ENCODE measurements around the gene AP2B1.

Gene AP2B1

DNA sequence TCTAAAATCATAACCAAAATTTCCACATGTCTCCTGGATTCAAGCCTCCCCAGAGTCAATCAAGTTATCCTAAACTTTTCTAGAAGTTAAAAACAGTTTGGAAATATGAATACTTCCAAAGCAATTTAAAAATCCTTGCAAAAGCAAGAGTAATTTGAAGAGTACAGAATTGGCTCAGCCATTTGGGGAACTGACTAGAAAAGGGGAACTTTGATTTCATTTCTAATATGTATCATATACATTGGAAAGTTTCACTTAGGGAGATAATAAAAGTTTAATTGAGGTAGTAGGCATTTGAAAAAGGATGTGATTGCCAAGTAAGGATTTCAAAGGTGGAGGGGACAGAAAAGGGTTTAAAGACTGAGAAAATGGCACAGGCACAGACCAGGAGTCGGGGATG, 40.6 kb upstream of the AP2B1 start:
- TF ChIP-seq EGR1 (IDR thresholded peaks at IDR 0.05) (no peak), YY1 (IDR thresholded peaks at IDR 0.05; ENCODE audit: low read depth) (no peak), REST (IDR thresholded peaks at IDR 0.05; ENCODE audit: low read depth) (no peak), TAF1 (IDR thresholded peaks at IDR 0.05; ENCODE audit: low read depth) (no peak)

DNA sequence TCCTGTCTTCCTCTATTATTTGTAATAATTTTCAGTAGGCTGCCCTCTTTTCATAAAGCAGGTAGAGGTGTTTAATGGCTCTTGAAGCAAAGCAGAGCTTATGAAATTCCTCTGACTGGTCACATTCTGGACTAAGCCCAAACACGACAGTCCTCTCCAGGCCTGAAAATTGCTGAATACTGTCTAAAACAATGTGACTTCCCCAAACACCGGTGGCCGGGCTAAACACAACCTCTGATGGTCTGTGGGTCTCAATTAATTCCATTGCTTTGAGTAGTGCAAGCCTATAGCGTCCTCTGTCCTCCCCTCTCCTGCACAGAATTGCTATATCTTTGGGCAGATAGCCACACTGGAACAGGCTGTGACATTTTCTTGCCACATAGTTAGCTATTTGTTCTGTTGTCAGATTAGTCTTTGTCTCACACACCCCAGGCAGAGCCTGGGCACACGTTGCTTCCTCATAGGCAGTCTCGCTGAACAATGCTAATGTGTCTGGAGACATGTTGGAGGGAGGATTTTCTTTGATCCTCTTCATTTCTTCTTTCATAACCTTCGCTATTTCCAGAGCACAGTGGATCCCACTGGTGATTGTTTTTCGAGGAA, 38.8 kb upstream of the AP2B1 start:
- no peak for TF ChIP-seq CREB1 (IDR thresholded peaks at IDR 0.05; ENCODE audit: low read depth)
- TF ChIP-seq YY1 (IDR thresholded peaks at IDR 0.05; ENCODE audit: low read depth), result no peak

- TF ChIP-seq, protein P1, sequence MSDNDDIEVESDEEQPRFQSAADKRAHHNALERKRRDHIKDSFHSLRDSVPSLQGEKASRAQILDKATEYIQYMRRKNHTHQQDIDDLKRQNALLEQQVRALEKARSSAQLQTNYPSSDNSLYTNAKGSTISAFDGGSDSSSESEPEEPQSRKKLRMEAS (IDR thresholded peaks at IDR 0.05), result no peak
- TF ChIP-seq YY1 (IDR thresholded peaks at IDR 0.05; ENCODE audit: low read depth) (no peak), CEBPB (IDR thresholded peaks at IDR 0.05) (no peak), RAD21 (IDR thresholded peaks at IDR 0.05; ENCODE audit: low read depth) (no peak), EGR1 (IDR thresholded peaks at IDR 0.05) (no peak), REST (IDR thresholded peaks at IDR 0.05; ENCODE audit: low read depth) (no peak), ZBTB7A (IDR thresholded peaks at IDR 0.05; ENCODE audit: low read depth) (no peak), FOXM1 (IDR thresholded peaks at IDR 0.05; ENCODE audit: borderline replicate concordance, low read depth) (no peak), TAF1 (IDR thresholded peaks at IDR 0.05; ENCODE audit: low read depth) (no peak), TCF12 (IDR thresholded peaks at IDR 0.05; ENCODE audit: low read depth) (no peak)
Measured at GRCh38 chr17:35548978-35549377, 38.1 kb upstream of the AP2B1 start.

DNA sequence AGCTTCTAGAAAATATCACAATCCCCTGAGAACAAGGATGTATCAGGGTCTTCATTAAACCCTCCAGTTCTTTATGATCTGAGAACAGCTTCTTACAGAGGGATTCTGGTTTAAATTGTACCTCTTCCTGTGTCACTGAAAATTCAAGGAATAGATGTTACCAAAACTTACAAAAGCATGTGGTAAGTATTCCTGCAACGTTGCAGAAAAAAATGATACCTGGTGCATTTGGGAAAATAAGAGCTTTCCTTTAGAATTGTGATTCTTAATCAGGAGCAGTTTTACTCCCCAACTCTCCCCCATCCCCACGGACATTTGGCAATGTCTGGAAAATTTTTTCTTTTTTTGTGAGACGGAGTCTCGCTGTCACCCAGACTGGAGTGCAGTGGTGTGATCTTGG, 33.8 kb upstream of the AP2B1 start:
- TF ChIP-seq, protein P2, sequence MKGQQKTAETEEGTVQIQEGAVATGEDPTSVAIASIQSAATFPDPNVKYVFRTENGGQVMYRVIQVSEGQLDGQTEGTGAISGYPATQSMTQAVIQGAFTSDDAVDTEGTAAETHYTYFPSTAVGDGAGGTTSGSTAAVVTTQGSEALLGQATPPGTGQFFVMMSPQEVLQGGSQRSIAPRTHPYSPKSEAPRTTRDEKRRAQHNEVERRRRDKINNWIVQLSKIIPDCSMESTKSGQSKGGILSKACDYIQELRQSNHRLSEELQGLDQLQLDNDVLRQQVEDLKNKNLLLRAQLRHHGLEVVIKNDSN (IDR thresholded peaks at IDR 0.05), result no peak
- TF ChIP-seq NFIC (IDR thresholded peaks at IDR 0.05) (no peak), RAD21 (IDR thresholded peaks at IDR 0.05; ENCODE audit: low read depth) (no peak), TAF1 (IDR thresholded peaks at IDR 0.05; ENCODE audit: low read depth) (no peak), ZBTB7A (IDR thresholded peaks at IDR 0.05; ENCODE audit: low read depth) (no peak)
- TF ChIP-seq, protein P1 (IDR thresholded peaks at IDR 0.05), result no peak

GRCh38 chr17:35554668-35555067, 32.5 kb upstream of the AP2B1 start:
- no peak for TF ChIP-seq TCF12 (IDR thresholded peaks at IDR 0.05; ENCODE audit: low read depth)
- TF ChIP-seq EGR1 (IDR thresholded peaks at IDR 0.05), result no peak
- no peak for TF ChIP-seq RAD21 (IDR thresholded peaks at IDR 0.05; ENCODE audit: low read depth)
- TF ChIP-seq, protein P2 (IDR thresholded peaks at IDR 0.05), result no peak
- TF ChIP-seq EP300 (IDR thresholded peaks at IDR 0.05; ENCODE audit: borderline replicate concordance), result no peak
- no peak for TF ChIP-seq CREB1 (IDR thresholded peaks at IDR 0.05; ENCODE audit: low read depth)
- no peak for TF ChIP-seq ZBTB7A (IDR thresholded peaks at IDR 0.05; ENCODE audit: low read depth)
- TF ChIP-seq, protein P1 (IDR thresholded peaks at IDR 0.05), result no peak
- no peak for TF ChIP-seq TEAD4 (IDR thresholded peaks at IDR 0.05)
- no peak for TF ChIP-seq NFIC (IDR thresholded peaks at IDR 0.05)
- TF ChIP-seq CEBPB (IDR thresholded peaks at IDR 0.05), result no peak
- no peak for TF ChIP-seq REST (IDR thresholded peaks at IDR 0.05; ENCODE audit: low read depth)
- no peak for TF ChIP-seq TAF1 (IDR thresholded peaks at IDR 0.05; ENCODE audit: low read depth)
- no peak for TF ChIP-seq YY1 (IDR thresholded peaks at IDR 0.05; ENCODE audit: low read depth)
- TF ChIP-seq FOXM1 (IDR thresholded peaks at IDR 0.05; ENCODE audit: borderline replicate concordance, low read depth), result no peak

Measured in Ishikawa (cell line).